Measurements from ENCODE around the gene ASTN2. TPM values are rescaled to one million over a fixed set of nuclear protein-coding genes. Genes with fewer than 3 reads are reported as not detected.

Gene ASTN2
- polyA plus RNA-seq, 2 of the 4 experiments (the other 2 are of a cell fraction): 5.8 to 11.6 TPM

DNA sequence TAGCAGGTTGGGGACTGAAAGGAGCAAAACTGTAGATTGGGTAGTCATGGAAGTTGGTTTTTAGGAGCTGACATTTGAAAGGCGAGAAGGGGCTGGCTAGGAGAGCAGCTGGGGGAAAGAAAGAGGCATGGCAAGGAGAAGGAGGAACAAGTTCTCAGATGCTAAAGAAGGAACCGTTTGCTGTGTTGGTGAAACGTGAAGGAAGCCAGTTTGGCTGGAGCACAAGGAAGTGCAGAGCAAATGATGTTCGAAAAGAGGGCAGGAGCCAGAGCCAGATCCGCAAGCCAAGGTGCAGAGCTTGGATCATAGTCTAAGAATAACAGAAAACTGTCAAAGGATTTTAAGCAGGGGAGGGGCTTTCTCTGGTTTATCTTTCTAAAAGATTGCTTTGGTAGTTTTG is 276.6 kb downstream of the ASTN2 start:
- WGBS (ENCODE audit: missing lambda C conversion rate): 19% methylated on average over 5 of the region's 5 CpGs
- ATAC-seq (no peak), DNase-seq (ENCODE audit: low read depth in 1 of 2, low spot score in 1 of 2) (no peak), FAIRE-seq (no peak)
- no peak overlapping the region for H3K4me2 ChIP-seq
- ChIA-PET CTCF (interaction anchor here (0.6 kb wide), 1 partner anchor 407 kb away, joined by 3 read pairs; no protein-coding TSS in a partner anchor), POLR2A (no interaction called here)
- H3K4me3 ChIP-seq: no peak overlapping the region
- H3K9me3 ChIP-seq: no peaks in the 10 kb centered on the region
- TF ChIP-seq NFE2L2 (conservative IDR thresholded peaks at IDR 0.05; ENCODE audit: low read length) (no peak), SREBF2 (IDR thresholded peaks at IDR 0.05) (no peak), HOXB5 (CRISPR knock-in tag; IDR thresholded peaks at IDR 0.05) (no peak), HOXA7 (CRISPR knock-in tag; IDR thresholded peaks at IDR 0.05) (no peak), ZSCAN20 (CRISPR knock-in tag; IDR thresholded peaks at IDR 0.05) (no peak), ZNF302 (CRISPR knock-in tag; IDR thresholded peaks at IDR 0.05) (no peak), EHMT2 (IDR thresholded peaks at IDR 0.05; ENCODE audit: low read depth) (no peak), FOSL2 (IDR thresholded peaks at IDR 0.05) (no peak), FOSL2 (CRISPR knock-in tag; IDR thresholded peaks at IDR 0.05) (no peak), CBX2 (IDR thresholded peaks at IDR 0.05; ENCODE audit: borderline replicate concordance, low read depth) (no peak), HDAC2 (IDR thresholded peaks at IDR 0.05) (no peak), EHF (CRISPR knock-in tag; IDR thresholded peaks at IDR 0.05) (no peak), KDM1A (IDR thresholded peaks at IDR 0.05; ENCODE audit: low read depth) (no peak), POLR2A (IDR thresholded peaks at IDR 0.05; ENCODE audit: low read length) (no peak)
- TF ChIP-seq, protein P1, sequence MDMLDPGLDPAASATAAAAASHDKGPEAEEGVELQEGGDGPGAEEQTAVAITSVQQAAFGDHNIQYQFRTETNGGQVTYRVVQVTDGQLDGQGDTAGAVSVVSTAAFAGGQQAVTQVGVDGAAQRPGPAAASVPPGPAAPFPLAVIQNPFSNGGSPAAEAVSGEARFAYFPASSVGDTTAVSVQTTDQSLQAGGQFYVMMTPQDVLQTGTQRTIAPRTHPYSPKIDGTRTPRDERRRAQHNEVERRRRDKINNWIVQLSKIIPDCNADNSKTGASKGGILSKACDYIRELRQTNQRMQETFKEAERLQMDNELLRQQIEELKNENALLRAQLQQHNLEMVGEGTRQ (IDR thresholded peaks at IDR 0.05): no peak
- TF ChIP-seq, protein P2, sequence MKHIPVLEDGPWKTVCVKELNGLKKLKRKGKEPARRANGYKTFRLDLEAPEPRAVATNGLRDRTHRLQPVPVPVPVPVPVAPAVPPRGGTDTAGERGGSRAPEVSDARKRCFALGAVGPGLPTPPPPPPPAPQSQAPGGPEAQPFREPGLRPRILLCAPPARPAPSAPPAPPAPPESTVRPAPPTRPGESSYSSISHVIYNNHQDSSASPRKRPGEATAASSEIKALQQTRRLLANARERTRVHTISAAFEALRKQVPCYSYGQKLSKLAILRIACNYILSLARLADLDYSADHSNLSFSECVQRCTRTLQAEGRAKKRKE (CRISPR knock-in tag; IDR thresholded peaks at IDR 0.05; ENCODE audit: low read depth): no peak
- TF ChIP-seq, protein P3, sequence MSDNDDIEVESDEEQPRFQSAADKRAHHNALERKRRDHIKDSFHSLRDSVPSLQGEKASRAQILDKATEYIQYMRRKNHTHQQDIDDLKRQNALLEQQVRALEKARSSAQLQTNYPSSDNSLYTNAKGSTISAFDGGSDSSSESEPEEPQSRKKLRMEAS (IDR thresholded peaks at IDR 0.05): no peak
- TF ChIP-seq, protein P4, sequence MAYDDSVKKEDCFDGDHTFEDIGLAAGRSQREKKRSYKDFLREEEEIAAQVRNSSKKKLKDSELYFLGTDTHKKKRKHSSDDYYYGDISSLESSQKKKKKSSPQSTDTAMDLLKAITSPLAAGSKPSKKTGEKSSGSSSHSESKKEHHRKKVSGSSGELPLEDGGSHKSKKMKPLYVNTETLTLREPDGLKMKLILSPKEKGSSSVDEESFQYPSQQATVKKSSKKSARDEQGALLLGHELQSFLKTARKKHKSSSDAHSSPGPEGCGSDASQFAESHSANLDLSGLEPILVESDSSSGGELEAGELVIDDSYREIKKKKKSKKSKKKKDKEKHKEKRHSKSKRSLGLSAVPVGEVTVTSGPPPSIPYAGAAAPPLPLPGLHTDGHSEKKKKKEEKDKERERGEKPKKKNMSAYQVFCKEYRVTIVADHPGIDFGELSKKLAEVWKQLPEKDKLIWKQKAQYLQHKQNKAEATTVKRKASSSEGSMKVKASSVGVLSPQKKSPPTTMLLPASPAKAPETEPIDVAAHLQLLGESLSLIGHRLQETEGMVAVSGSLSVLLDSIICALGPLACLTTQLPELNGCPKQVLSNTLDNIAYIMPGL (CRISPR knock-in tag; IDR thresholded peaks at IDR 0.05; ENCODE audit: borderline replicate concordance): no peak
- no peak overlapping the region for H3K27ac ChIP-seq
- no peaks in the 10 kb centered on the region for H3K4me1 ChIP-seq

DNA sequence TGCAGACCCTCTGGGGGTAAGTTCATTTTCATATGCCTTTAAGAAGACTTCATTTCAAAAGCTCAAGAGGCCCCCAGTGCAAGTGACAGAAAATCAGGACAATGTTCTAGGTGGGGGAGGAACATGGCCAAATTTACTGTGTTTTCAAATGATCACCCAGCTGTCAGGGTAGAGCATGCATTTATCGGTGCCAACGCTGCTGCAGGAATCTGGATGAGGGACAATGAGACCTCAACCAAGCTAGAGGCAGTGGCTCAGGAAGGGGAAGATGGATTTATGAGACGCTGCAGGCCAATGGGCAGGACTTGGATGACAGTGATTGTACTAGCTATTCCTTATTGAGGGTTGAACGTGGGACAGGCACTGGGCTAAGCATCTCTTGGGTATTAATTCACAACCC is 278.4 kb downstream of the ASTN2 start:
- Histone ChIP-seq H3K4me3 (no peak overlapping the region), H3K27ac (no peak overlapping the region), H3K4me2 (no peak overlapping the region), H3K9me3 (no peaks in the 10 kb centered on the region), H3K4me1 (no peaks in the 10 kb centered on the region)
- no peak for FAIRE-seq
- ChIA-PET CTCF (no interaction called here), POLR2A (no interaction called here)
- no peak for DNase-seq (ENCODE audit: low read depth in 1 of 2, low spot score in 1 of 2)
- no peak for ATAC-seq
- TF ChIP-seq NFE2L2 (conservative IDR thresholded peaks at IDR 0.05; ENCODE audit: low read length) (no peak), RARB (CRISPR knock-in tag; IDR thresholded peaks at IDR 0.05) (no peak), CBX2 (IDR thresholded peaks at IDR 0.05; ENCODE audit: borderline replicate concordance, low read depth) (no peak), FOSL2 (IDR thresholded peaks at IDR 0.05) (no peak), FOSL2 (CRISPR knock-in tag; IDR thresholded peaks at IDR 0.05) (no peak), RAD21 (conservative IDR thresholded peaks at IDR 0.05 in 1 of 2, IDR thresholded peaks at IDR 0.05 in 1 of 2) (no peak), BHLHE40 (IDR thresholded peaks at IDR 0.05; ENCODE audit: low read depth, low read length) (no peak)
- TF ChIP-seq, protein P5, sequence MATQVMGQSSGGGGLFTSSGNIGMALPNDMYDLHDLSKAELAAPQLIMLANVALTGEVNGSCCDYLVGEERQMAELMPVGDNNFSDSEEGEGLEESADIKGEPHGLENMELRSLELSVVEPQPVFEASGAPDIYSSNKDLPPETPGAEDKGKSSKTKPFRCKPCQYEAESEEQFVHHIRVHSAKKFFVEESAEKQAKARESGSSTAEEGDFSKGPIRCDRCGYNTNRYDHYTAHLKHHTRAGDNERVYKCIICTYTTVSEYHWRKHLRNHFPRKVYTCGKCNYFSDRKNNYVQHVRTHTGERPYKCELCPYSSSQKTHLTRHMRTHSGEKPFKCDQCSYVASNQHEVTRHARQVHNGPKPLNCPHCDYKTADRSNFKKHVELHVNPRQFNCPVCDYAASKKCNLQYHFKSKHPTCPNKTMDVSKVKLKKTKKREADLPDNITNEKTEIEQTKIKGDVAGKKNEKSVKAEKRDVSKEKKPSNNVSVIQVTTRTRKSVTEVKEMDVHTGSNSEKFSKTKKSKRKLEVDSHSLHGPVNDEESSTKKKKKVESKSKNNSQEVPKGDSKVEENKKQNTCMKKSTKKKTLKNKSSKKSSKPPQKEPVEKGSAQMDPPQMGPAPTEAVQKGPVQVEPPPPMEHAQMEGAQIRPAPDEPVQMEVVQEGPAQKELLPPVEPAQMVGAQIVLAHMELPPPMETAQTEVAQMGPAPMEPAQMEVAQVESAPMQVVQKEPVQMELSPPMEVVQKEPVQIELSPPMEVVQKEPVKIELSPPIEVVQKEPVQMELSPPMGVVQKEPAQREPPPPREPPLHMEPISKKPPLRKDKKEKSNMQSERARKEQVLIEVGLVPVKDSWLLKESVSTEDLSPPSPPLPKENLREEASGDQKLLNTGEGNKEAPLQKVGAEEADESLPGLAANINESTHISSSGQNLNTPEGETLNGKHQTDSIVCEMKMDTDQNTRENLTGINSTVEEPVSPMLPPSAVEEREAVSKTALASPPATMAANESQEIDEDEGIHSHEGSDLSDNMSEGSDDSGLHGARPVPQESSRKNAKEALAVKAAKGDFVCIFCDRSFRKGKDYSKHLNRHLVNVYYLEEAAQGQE (IDR thresholded peaks at IDR 0.05): no peak
- TF ChIP-seq, protein P6, sequence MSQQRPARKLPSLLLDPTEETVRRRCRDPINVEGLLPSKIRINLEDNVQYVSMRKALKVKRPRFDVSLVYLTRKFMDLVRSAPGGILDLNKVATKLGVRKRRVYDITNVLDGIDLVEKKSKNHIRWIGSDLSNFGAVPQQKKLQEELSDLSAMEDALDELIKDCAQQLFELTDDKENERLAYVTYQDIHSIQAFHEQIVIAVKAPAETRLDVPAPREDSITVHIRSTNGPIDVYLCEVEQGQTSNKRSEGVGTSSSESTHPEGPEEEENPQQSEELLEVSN (IDR thresholded peaks at IDR 0.05; ENCODE audit: borderline replicate concordance, low read depth): no peak
- TF ChIP-seq, protein P3 (IDR thresholded peaks at IDR 0.05): no peak
- WGBS (ENCODE audit: missing lambda C conversion rate): 34% methylated on average over 4 of the region's 4 CpGs
